GM23338 (cell line): Measurements from ENCODE around the gene GFRAL. TPM values are rescaled to one million over a fixed set of nuclear protein-coding genes. Genes with fewer than 3 reads are reported as not detected.

ENCODE experiments used
- ATAC-seq: fragments of 200-7000 bp; cut with Tn5 transposase; 3 replicates; pipeline ENCODE4 v1.9.1; 2020
- DNase-seq: peaks from one replicate; pipeline ENCODE4 v3.0.0-alpha.2; 2015; ENCODE audit warnings: low spot score
- H2AFZ ChIP-seq: fragments of 200-600 bp; sonication (generic); 2 replicates; pipeline ENCODE4 v1.8.0; 2016; ENCODE audit warnings: antibody characterized with exemption, mild to moderate bottlenecking, moderate library complexity
- H3F3A ChIP-seq: fragments of 200-600 bp; sonication (generic); replicated peaks from 2 replicates; pipeline ENCODE4 v1.8.0; 2017; ENCODE audit warnings: antibody characterized with exemption, mixed run types, low read depth
- H3K27ac ChIP-seq: fragments of 200-600 bp; sonication (generic); 2 replicates; pipeline ENCODE4 v1.6.1; 2016; ENCODE audit warnings: low read depth
- H3K27me3 ChIP-seq: fragments of 200-600 bp; sonication (generic); 2 replicates; pipeline ENCODE4 v1.8.0; 2016; ENCODE audit warnings: mild to moderate bottlenecking, mixed run types, moderate library complexity; ENCODE audit not compliant: insufficient read depth
- H3K36me3 ChIP-seq: fragments of 200-600 bp; sonication (generic); 2 replicates; pipeline ENCODE4 v1.8.0; 2016; ENCODE audit warnings: mild to moderate bottlenecking; ENCODE audit not compliant: insufficient read depth
- H3K4me1 ChIP-seq: fragments of 200-600 bp; sonication (generic); 2 replicates; pipeline ENCODE4 v1.8.0; 2016; ENCODE audit warnings: mild to moderate bottlenecking, moderate library complexity; ENCODE audit not compliant: insufficient read depth
- H3K4me2 ChIP-seq: fragments of 200-600 bp; sonication (generic); 2 replicates; pipeline ENCODE4 v1.7.1; 2017; ENCODE audit warnings: mixed run types
- H3K4me3 ChIP-seq: fragments of 200-600 bp; sonication (generic); 2 replicates; pipeline ENCODE4 v1.6.1; 2016; ENCODE audit warnings: mixed run types
- H3K79me2 ChIP-seq: fragments of 200-600 bp; sonication (generic); replicated peaks from 2 replicates; pipeline ENCODE4 v1.8.0; 2017; ENCODE audit warnings: mild to moderate bottlenecking; ENCODE audit not compliant: insufficient read depth
- H3K9me2 ChIP-seq: fragments of 200-600 bp; sonication (generic); 2 replicates; pipeline ENCODE4 v1.8.0; 2017; ENCODE audit not compliant: insufficient read depth
- H4K20me1 ChIP-seq: fragments of 200-600 bp; sonication (generic); replicated peaks from 2 replicates; pipeline ENCODE4 v1.8.0; 2017; ENCODE audit warnings: mild to moderate bottlenecking; ENCODE audit not compliant: insufficient read depth
- H3K27ac Mint-ChIP-seq: 2 replicates; pipeline ENCODE4 v1.8.0; 2020; ENCODE audit warnings: inconsistent platforms, mild to moderate bottlenecking, moderate library complexity, mixed read lengths
- H3K27me3 Mint-ChIP-seq: 3 replicates; pipeline ENCODE4 v1.8.0; 2022; ENCODE audit warnings: low read depth, mild to moderate bottlenecking, moderate library complexity, mixed read lengths, inconsistent platforms; ENCODE audit not compliant: insufficient read depth, poor library complexity
- H3K36me3 Mint-ChIP-seq: 3 replicates; pipeline ENCODE4 v1.8.0; 2021; ENCODE audit warnings: low read depth, mild to moderate bottlenecking, inconsistent platforms, moderate library complexity, mixed read lengths
- H3K4me1 Mint-ChIP-seq: 3 replicates; pipeline ENCODE4 v1.8.0; 2020; ENCODE audit warnings: mild to moderate bottlenecking, inconsistent platforms, mixed read lengths
- H3K4me3 Mint-ChIP-seq: 3 replicates; pipeline ENCODE4 v1.8.0; 2021; ENCODE audit warnings: moderate library complexity, mild to moderate bottlenecking, inconsistent platforms, mixed read lengths
- H3K9me3 Mint-ChIP-seq: 3 replicates; pipeline ENCODE4 v1.8.0; 2020; ENCODE audit warnings: moderate library complexity, mild to moderate bottlenecking, inconsistent platforms, mixed read lengths
- NANOG ChIP-seq: IDR thresholded peaks from 2 replicates; pipeline ENCODE4 v1.6.1; 2016; ENCODE audit warnings: antibody characterized with exemption, borderline replicate concordance
- STAT1 ChIP-seq: IDR thresholded peaks from one replicate; pipeline ENCODE4 v1.6.1; 2016; ENCODE audit warnings: antibody characterized with exemption; ENCODE audit not compliant: unreplicated experiment
- polyA plus RNA-seq: library from polyadenylated mRNA; unstranded; fragments of >200 nt; fragmentation: Nextera tagmentation; extraction: Ambion mirVana; gene quantifications from 2 replicates; pipeline ENCODE4 v1.2.1, GENCODE V29; 2016
- total RNA-seq: library from RNA; depleted of rRNA; stranded (reverse); fragments of >200 nt; shearing (Covaris generic); gene quantifications from 2 replicates; pipeline ENCODE4 v1.2.3, GENCODE V29; 2014
- TF ChIP-seq, protein P1 (sequence below): fragments of 250-450 bp; sonication (Bioruptor Pico); IDR thresholded peaks from 2 replicates; pipeline ENCODE4 v1.5.0; 2020; ENCODE audit warnings: mild to moderate bottlenecking, moderate library complexity
- TF ChIP-seq, protein P2 (sequence below): IDR thresholded peaks from one replicate; pipeline ENCODE4 v1.6.1; 2018; ENCODE audit warnings: antibody characterized with exemption; ENCODE audit not compliant: unreplicated experiment

GFRAL gene
- total and polyA plus RNA-seq, 2 experiments from 2014 or later, result not detected

DNA sequence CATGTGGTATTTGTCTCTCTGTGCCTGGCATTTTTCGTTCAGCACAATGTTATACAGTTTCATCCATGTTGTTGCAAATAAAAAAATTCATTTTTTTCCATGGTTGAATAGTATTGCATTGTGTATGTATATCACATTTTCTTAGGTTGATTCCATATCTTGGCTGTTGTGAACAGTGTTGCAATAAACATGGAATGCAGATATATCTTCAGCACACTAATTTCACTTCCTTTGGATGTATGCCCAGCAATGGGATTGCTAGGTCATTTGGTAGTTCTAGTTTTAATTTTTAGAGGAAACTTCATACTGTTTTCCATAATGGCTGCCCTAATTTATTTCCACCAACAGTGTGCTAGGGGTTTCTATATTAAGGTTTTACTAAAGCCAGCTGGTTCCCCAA, 52.6 kb downstream of the GFRAL start (continued):
- TF ChIP-seq, protein P1, sequence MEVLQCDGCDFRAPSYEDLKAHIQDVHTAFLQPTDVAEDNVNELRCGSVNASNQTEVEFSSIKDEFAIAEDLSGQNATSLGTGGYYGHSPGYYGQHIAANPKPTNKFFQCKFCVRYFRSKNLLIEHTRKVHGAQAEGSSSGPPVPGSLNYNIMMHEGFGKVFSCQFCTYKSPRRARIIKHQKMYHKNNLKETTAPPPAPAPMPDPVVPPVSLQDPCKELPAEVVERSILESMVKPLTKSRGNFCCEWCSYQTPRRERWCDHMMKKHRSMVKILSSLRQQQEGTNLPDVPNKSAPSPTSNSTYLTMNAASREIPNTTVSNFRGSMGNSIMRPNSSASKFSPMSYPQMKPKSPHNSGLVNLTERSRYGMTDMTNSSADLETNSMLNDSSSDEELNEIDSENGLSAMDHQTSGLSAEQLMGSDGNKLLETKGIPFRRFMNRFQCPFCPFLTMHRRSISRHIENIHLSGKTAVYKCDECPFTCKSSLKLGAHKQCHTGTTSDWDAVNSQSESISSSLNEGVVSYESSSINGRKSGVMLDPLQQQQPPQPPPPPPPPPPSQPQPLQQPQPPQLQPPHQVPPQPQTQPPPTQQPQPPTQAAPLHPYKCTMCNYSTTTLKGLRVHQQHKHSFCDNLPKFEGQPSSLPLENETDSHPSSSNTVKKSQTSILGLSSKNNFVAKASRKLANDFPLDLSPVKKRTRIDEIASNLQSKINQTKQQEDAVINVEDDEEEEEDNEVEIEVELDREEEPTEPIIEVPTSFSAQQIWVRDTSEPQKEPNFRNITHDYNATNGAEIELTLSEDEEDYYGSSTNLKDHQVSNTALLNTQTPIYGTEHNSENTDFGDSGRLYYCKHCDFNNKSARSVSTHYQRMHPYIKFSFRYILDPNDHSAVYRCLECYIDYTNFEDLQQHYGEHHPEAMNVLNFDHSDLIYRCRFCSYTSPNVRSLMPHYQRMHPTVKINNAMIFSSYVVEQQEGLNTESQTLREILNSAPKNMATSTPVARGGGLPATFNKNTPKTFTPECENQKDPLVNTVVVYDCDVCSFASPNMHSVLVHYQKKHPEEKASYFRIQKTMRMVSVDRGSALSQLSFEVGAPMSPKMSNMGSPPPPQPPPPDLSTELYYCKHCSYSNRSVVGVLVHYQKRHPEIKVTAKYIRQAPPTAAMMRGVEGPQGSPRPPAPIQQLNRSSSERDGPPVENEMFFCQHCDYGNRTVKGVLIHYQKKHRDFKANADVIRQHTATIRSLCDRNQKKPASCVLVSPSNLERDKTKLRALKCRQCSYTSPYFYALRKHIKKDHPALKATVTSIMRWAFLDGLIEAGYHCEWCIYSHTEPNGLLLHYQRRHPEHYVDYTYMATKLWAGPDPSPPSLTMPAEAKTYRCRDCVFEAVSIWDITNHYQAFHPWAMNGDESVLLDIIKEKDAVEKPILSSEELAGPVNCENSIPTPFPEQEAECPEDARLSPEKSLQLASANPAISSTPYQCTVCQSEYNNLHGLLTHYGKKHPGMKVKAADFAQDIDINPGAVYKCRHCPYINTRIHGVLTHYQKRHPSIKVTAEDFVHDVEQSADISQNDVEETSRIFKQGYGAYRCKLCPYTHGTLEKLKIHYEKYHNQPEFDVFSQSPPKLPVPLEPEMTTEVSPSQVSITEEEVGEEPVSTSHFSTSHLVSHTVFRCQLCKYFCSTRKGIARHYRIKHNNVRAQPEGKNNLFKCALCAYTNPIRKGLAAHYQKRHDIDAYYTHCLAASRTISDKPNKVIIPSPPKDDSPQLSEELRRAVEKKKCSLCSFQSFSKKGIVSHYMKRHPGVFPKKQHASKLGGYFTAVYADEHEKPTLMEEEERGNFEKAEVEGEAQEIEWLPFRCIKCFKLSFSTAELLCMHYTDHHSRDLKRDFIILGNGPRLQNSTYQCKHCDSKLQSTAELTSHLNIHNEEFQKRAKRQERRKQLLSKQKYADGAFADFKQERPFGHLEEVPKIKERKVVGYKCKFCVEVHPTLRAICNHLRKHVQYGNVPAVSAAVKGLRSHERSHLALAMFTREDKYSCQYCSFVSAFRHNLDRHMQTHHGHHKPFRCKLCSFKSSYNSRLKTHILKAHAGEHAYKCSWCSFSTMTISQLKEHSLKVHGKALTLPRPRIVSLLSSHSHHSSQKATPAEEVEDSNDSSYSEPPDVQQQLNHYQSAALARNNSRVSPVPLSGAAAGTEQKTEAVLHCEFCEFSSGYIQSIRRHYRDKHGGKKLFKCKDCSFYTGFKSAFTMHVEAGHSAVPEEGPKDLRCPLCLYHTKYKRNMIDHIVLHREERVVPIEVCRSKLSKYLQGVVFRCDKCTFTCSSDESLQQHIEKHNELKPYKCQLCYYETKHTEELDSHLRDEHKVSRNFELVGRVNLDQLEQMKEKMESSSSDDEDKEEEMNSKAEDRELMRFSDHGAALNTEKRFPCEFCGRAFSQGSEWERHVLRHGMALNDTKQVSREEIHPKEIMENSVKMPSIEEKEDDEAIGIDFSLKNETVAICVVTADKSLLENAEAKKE (CRISPR knock-in tag), result no peak
- TF ChIP-seq, protein P2, sequence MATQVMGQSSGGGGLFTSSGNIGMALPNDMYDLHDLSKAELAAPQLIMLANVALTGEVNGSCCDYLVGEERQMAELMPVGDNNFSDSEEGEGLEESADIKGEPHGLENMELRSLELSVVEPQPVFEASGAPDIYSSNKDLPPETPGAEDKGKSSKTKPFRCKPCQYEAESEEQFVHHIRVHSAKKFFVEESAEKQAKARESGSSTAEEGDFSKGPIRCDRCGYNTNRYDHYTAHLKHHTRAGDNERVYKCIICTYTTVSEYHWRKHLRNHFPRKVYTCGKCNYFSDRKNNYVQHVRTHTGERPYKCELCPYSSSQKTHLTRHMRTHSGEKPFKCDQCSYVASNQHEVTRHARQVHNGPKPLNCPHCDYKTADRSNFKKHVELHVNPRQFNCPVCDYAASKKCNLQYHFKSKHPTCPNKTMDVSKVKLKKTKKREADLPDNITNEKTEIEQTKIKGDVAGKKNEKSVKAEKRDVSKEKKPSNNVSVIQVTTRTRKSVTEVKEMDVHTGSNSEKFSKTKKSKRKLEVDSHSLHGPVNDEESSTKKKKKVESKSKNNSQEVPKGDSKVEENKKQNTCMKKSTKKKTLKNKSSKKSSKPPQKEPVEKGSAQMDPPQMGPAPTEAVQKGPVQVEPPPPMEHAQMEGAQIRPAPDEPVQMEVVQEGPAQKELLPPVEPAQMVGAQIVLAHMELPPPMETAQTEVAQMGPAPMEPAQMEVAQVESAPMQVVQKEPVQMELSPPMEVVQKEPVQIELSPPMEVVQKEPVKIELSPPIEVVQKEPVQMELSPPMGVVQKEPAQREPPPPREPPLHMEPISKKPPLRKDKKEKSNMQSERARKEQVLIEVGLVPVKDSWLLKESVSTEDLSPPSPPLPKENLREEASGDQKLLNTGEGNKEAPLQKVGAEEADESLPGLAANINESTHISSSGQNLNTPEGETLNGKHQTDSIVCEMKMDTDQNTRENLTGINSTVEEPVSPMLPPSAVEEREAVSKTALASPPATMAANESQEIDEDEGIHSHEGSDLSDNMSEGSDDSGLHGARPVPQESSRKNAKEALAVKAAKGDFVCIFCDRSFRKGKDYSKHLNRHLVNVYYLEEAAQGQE, result no peak
- no peak for TF ChIP-seq STAT1

DNA sequence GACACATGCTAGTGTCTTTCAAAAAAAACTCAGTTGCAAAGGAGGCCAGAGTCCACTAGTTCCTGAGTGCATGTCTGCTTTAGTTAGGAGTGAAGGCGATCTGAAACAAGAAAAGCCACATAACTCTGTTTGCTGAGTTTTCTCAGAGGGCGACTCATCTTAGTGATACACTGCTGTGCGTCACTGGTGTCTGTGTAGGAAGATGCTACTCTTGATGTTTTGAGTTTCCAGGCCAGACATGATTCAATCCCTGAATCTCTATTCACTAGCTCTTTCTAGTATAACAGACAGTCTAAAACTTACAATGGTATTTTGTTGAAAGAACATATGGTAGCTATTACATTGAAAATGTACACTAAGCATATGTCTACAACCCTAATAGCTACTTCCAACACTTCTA, 60.9 kb downstream of the GFRAL start:
- H3K27me3 Mint-ChIP-seq, result peaks cover 2% of the 10 kb centered on the region
- no peak overlapping the region for H3K4me3 ChIP-seq
- no peak overlapping the region; the same call in 1 of the 2 replicates for H3K27ac Mint-ChIP-seq
- no peak overlapping the region for H3K4me2 ChIP-seq
- no peaks in the 10 kb centered on the region for H3F3A ChIP-seq
- no peaks in the 10 kb centered on the region for H3K36me3 ChIP-seq
- no peaks in the 10 kb centered on the region for H3K27me3 ChIP-seq
- no peaks in the 10 kb centered on the region for H3K79me2 ChIP-seq
- H3K27ac ChIP-seq, result no peak overlapping the region
- no peaks in the 10 kb centered on the region for H3K9me3 Mint-ChIP-seq
- peaks cover 7% of the 10 kb centered on the region; the same call in 1 of the 2 replicates for H3K4me1 ChIP-seq
- H3K4me1 Mint-ChIP-seq, result peaks cover 12% of the 10 kb centered on the region
- no peaks in the 10 kb centered on the region for H3K36me3 Mint-ChIP-seq
- H4K20me1 ChIP-seq, result no peaks in the 10 kb centered on the region
- DNase-seq (no peak), ATAC-seq (no peak)
- H3K9me2 ChIP-seq, result no peaks in the 10 kb centered on the region
- no peak overlapping the region for H2AFZ ChIP-seq
- no peak overlapping the region for H3K4me3 Mint-ChIP-seq
- TF ChIP-seq, protein P1 (CRISPR knock-in tag), result no peak
- no peak for TF ChIP-seq NANOG
